GM12873 (cell line): ENCODE results near the gene IDI1.

Source experiments
- TF ChIP-seq, protein P1 (sequence below): IDR thresholded peaks from 2 replicates; pipeline ENCODE4 v1.5.1; 2012; ENCODE audit warnings: low read depth, mild to moderate bottlenecking, moderate library complexity, low read length, control low read depth; ENCODE audit not compliant: insufficient read depth; ENCODE audit errors: missing control alignments

The IDI1 gene

DNA sequence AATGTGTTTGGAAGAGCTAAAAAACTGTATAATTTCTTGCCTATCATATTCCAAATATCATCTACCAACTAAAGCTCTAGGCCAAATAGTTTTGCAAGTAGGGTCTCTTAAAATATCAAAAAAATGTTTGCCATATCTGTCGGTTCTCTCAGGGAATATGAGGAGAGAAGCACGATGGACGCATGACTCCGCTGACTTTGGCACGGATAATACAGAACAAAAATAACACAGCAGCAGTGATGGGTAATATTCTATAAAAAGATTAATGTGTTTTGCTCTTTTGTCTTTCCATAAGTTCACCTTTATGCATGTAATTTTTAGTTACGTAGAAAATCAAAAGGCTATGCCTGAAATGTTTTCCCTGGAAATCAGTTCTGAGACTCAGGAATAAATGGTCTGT is 22.3 kb downstream of the IDI1 start:
- TF ChIP-seq, protein P1, sequence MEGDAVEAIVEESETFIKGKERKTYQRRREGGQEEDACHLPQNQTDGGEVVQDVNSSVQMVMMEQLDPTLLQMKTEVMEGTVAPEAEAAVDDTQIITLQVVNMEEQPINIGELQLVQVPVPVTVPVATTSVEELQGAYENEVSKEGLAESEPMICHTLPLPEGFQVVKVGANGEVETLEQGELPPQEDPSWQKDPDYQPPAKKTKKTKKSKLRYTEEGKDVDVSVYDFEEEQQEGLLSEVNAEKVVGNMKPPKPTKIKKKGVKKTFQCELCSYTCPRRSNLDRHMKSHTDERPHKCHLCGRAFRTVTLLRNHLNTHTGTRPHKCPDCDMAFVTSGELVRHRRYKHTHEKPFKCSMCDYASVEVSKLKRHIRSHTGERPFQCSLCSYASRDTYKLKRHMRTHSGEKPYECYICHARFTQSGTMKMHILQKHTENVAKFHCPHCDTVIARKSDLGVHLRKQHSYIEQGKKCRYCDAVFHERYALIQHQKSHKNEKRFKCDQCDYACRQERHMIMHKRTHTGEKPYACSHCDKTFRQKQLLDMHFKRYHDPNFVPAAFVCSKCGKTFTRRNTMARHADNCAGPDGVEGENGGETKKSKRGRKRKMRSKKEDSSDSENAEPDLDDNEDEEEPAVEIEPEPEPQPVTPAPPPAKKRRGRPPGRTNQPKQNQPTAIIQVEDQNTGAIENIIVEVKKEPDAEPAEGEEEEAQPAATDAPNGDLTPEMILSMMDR, result no peak

DNA sequence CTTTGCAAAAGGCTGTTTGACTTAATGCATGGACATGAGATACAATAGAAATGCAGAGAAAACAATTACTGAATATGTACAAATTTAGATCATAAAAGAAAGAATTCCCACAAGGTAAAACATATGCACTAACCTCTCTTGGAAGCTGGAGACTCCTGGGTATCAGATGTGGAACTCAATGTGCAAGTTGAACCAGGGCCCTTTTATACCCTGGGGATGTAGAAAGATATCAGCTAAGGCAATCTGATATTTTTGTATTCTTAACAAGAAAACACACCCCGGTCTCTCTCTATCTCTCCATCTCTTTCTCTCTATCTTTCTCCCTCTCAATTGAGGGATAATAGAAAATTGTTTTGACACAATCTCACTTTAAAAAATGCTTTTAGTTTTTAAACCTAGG is 23.2 kb downstream of the IDI1 start, which contains the start of gene IDI2:
TSS of gene IDI2 (minus strand) at position 177 of the 400 bp plus-strand sequence. CDS start 1,136 bp downstream, outside the sequence.
- TF ChIP-seq, protein P1, result no peak

DNA sequence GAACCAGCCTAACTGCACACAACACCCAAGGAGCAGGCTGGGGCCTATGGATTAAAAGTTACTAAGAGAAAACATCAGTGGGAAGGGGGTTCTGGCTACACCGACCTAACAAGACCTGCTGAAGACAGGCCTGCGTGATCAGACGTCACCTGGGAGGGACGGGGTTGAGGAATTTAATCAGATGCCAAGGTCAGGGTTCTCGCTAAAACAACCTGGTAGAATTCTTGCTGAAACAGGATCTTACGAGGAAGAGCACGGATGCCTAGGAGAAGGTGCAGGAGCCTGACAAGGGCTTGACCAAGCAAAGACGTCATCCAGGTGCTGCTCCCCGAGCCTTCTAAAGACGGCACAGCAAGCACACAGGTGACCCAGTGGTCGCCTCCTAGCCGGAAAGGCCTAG is 24.8 kb downstream of the IDI1 start:
- TF ChIP-seq, protein P1, result no peak

DNA sequence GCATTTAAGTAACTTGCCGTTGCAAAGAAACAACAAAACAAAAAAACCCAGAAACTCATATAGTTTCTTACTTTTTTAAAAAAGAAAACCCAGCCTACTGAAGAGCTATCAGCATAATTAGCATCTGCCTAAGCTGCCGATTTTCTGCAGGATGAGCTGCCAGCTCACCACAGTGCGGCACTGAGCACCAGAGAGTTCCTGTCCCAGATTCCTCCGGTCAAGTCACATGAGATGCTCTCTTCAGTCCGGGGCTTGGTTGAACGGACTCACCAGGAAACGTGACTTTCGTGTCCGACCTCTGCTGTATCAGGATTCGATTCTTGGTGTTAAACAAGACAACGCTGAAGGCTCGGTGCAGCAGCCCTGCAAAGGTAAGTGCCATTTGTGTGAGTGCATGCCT is 26.5 kb downstream of the IDI1 start:
- TF ChIP-seq, protein P1, result no peak

DNA sequence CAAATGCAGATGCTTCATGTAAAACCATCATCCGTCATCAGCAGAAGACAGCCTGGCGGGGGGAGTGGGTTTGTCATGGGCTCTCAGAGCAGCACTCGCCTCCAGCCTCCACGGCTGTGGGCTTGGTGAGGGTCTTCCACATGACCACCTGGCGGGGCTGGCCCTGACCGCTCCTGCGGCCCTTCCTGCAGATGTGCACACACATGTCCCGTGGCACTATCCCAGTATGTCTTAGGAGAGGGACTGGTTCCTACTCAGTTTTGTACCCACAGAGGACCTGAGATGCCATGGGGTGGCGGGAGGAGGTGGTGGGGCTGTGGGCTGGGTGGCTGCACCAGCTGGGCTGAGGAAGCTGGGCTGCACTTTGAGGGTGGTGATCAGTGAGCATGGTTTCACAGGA is 28.0 kb downstream of the IDI1 start:
- TF ChIP-seq, protein P1, result no peak

DNA sequence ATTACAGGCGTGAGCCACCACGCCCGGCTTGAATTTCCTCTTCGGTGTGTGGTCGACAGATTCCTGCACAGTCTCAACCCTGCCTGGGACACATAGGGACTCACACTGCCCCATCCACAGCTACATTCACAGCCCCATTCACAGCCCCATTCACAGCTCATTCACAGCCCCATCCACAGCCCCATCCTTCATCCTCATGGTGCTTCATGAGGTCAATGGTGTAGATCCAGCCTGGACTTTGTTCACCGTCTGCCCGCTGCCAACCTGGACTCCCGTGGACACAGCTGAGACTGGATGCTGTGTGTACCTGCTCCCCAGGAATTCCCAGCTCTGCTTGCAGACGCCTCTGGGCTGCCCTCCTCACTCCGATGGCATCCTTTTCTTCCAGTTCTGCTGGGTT is 28.5 kb downstream of the IDI1 start:
- TF ChIP-seq, protein P1, result no peak

DNA sequence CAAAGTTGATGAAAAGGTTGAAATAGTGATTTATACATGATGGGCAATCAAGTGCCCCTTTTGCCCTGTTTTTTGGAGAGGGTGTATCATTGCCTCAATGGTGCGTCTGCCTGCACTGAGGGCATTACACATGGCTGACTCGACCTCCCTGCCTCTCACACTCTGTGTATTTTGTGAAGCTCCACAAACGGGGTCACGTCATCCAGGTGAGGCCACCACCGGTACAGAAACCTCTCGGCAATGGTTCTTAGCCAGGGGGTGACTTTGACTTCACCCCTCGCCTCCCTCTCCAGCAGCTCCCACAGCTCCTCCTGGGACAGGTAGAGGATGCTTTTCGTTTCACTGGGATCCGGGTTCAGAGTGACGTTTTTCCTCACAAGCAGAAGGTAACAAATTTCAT is 29.6 kb downstream of the IDI1 start:
- TF ChIP-seq, protein P1, result no peak
